Measurements from ENCODE around the gene EXOG.

The EXOG gene

GRCh38 chr3:38544926-38545325 lies 48.8 kb downstream of the EXOG start:
- H3K27me3 Mint-ChIP-seq (ENCODE audit: low read depth, poor library complexity) = peaks cover 15% of the 10 kb centered on the region
- H3K4me1 Mint-ChIP-seq = peaks cover 23% of the 10 kb centered on the region
- TF ChIP-seq CTCF (IDR thresholded peaks at IDR 0.05) = no peak
- DNase-seq = no peak
- no peaks in the 10 kb centered on the region for H3K36me3 Mint-ChIP-seq (ENCODE audit: low read depth)
- H3K9me3 Mint-ChIP-seq = no peaks in the 10 kb centered on the region
- no peak overlapping the region for H3K27ac Mint-ChIP-seq
- H3K4me3 Mint-ChIP-seq = no peak overlapping the region

GRCh38 chr3:38545550-38545949 lies 49.4 kb downstream of the EXOG start:
- Mint-ChIP-seq H3K4me3 (no peak overlapping the region), H3K27me3 (ENCODE audit: low read depth, poor library complexity) (peaks cover 15% of the 10 kb centered on the region), H3K9me3 (no peaks in the 10 kb centered on the region), H3K36me3 (ENCODE audit: low read depth) (no peaks in the 10 kb centered on the region), H3K27ac (peak overlapping the region; percentile 1), H3K4me1 (peaks cover 23% of the 10 kb centered on the region)
- TF ChIP-seq CTCF (IDR thresholded peaks at IDR 0.05) = no peak
- DNase-seq = no peak

GRCh38 chr3:38545983-38546382 lies 49.8 kb downstream of the EXOG start:
- Mint-ChIP-seq H3K27ac (no peak overlapping the region), H3K36me3 (ENCODE audit: low read depth) (peaks cover 4% of the 10 kb centered on the region), H3K9me3 (no peaks in the 10 kb centered on the region), H3K4me3 (no peak overlapping the region), H3K4me1 (peaks cover 23% of the 10 kb centered on the region), H3K27me3 (ENCODE audit: low read depth, poor library complexity) (peaks cover 15% of the 10 kb centered on the region)
- DNase-seq = no peak
- TF ChIP-seq CTCF (IDR thresholded peaks at IDR 0.05) = no peak

- Mint-ChIP-seq H3K9me3 (no peaks in the 10 kb centered on the region), H3K27ac (no peak overlapping the region), H3K27me3 (ENCODE audit: low read depth, poor library complexity) (peaks cover 20% of the 10 kb centered on the region), H3K36me3 (ENCODE audit: low read depth) (peaks cover 7% of the 10 kb centered on the region), H3K4me1 (peaks cover 11% of the 10 kb centered on the region), H3K4me3 (no peak overlapping the region)
- DNase-seq = no peak
- no peak for TF ChIP-seq CTCF (IDR thresholded peaks at IDR 0.05)
These were observed 52.2 kb downstream of the EXOG start for GRCh38 chr3:38548154-38548931.

- no peak for DNase-seq
- H3K36me3 Mint-ChIP-seq (ENCODE audit: low read depth) = peaks cover 12% of the 10 kb centered on the region
- peaks cover 5% of the 10 kb centered on the region for H3K9me3 Mint-ChIP-seq
- peaks cover 11% of the 10 kb centered on the region for H3K4me1 Mint-ChIP-seq
- no peak overlapping the region for H3K27ac Mint-ChIP-seq
- TF ChIP-seq CTCF (IDR thresholded peaks at IDR 0.05) = no peak
- H3K27me3 Mint-ChIP-seq (ENCODE audit: low read depth, poor library complexity) = peaks cover 24% of the 10 kb centered on the region
- no peak overlapping the region for H3K4me3 Mint-ChIP-seq
These were observed 52.9 kb downstream of the EXOG start for GRCh38 chr3:38549082-38549481.

GRCh38 chr3:38549486-38549885 lies 53.3 kb downstream of the EXOG start:
- peaks cover 25% of the 10 kb centered on the region for H3K27me3 Mint-ChIP-seq (ENCODE audit: low read depth, poor library complexity)
- peaks cover 11% of the 10 kb centered on the region for H3K4me1 Mint-ChIP-seq
- H3K9me3 Mint-ChIP-seq = peaks cover 7% of the 10 kb centered on the region
- no peak for DNase-seq
- peaks cover 14% of the 10 kb centered on the region for H3K36me3 Mint-ChIP-seq (ENCODE audit: low read depth)
- TF ChIP-seq CTCF (IDR thresholded peaks at IDR 0.05) = no peak
- H3K4me3 Mint-ChIP-seq = no peak overlapping the region
- no peak overlapping the region for H3K27ac Mint-ChIP-seq
